ENCODE data around the gene UNK. TPM values are rescaled to one million over a fixed set of nuclear protein-coding genes. Genes with fewer than 3 reads are reported as not detected.

UNK gene
- total and polyA plus RNA-seq, 2 of the 13 experiments (the other 11 are each of a cell fraction or from before 2014, with no cell fraction given) = 31.6 to 33.0 TPM

DNA sequence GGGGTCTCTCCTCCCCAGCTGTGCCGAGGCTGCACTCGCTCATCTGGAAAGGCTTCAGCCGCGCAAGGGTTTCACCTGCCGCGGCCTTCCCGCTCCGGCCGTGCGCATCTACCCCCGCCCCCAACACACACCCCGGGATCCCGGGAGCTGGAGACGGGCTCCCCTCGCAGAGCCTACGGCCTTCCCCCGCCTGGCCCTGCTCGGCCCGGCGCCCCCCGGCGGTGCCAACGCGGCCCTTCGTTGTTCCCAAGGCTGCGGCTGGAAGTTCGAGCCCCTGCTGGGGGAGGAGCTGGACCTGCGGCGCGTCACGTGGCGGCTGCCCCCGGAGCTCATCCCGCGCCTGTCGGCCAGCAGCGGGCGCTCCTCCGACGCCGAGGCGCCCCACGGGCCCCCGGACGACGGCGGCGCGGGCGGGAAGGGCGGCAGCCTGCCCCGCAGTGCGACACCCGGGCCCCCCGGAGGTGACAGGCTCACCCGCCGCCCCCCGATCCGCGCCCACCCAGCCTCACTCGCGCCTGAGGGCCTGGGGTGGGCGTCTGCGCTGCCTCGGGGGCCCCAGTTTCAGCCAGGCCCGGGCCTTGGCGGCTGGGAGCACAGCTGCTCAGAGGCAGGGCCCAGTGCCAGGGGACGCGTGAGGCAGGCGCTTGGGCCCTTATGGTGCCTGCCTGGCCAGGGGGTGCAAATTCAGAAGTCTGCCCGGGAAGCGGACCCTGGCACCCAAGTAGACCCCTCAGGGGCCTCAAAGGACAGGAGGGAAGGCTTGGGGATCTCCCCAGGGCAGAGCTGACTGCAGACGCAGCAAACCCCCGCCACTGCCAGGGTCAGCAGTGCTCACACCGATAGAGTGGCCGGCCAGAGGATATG, 30.9 kb upstream of the UNK start (continued):
- TF ChIP-seq, protein P1, sequence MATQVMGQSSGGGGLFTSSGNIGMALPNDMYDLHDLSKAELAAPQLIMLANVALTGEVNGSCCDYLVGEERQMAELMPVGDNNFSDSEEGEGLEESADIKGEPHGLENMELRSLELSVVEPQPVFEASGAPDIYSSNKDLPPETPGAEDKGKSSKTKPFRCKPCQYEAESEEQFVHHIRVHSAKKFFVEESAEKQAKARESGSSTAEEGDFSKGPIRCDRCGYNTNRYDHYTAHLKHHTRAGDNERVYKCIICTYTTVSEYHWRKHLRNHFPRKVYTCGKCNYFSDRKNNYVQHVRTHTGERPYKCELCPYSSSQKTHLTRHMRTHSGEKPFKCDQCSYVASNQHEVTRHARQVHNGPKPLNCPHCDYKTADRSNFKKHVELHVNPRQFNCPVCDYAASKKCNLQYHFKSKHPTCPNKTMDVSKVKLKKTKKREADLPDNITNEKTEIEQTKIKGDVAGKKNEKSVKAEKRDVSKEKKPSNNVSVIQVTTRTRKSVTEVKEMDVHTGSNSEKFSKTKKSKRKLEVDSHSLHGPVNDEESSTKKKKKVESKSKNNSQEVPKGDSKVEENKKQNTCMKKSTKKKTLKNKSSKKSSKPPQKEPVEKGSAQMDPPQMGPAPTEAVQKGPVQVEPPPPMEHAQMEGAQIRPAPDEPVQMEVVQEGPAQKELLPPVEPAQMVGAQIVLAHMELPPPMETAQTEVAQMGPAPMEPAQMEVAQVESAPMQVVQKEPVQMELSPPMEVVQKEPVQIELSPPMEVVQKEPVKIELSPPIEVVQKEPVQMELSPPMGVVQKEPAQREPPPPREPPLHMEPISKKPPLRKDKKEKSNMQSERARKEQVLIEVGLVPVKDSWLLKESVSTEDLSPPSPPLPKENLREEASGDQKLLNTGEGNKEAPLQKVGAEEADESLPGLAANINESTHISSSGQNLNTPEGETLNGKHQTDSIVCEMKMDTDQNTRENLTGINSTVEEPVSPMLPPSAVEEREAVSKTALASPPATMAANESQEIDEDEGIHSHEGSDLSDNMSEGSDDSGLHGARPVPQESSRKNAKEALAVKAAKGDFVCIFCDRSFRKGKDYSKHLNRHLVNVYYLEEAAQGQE (IDR thresholded peaks at IDR 0.05; ENCODE audit: borderline replicate concordance in 1 of 2, low read depth in 1 of 2, low read length in 2 of 2) = no peak
- TF ChIP-seq, protein P2, sequence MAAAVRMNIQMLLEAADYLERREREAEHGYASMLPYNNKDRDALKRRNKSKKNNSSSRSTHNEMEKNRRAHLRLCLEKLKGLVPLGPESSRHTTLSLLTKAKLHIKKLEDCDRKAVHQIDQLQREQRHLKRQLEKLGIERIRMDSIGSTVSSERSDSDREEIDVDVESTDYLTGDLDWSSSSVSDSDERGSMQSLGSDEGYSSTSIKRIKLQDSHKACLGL (CRISPR knock-in tag; IDR thresholded peaks at IDR 0.05) = peak; percentile 72; the same call in 1 of the 2 replicates
- TF ChIP-seq ATF7-NPFF (CRISPR knock-in tag; IDR thresholded peaks at IDR 0.05; ENCODE audit: low read depth) (peak; percentile 97), ZFP41 (CRISPR knock-in tag; IDR thresholded peaks at IDR 0.05; ENCODE audit: borderline replicate concordance) (peak; percentile 35; the same call in 1 of the 2 replicates), RNF2 (conservative IDR thresholded peaks at IDR 0.05; ENCODE audit: low read depth) (peak; percentile 85; the same call in 1 of the 2 replicates), ZNF777 (CRISPR knock-in tag; IDR thresholded peaks at IDR 0.05) (peak; percentile 91), ZNF367 (CRISPR knock-in tag; IDR thresholded peaks at IDR 0.05; ENCODE audit: borderline replicate concordance) (no peak; the same call in 1 of the 2 replicates), HNRNPK (IDR thresholded peaks at IDR 0.05; ENCODE audit: low read depth, low read length, poor library complexity, severe bottlenecking) (peak; percentile 72), PCBP2 (optimal IDR thresholded peaks at IDR 0.05; ENCODE audit: low read depth, low read length, poor library complexity, severe bottlenecking) (no peak), RFXAP (CRISPR knock-in tag; IDR thresholded peaks at IDR 0.05; ENCODE audit: borderline replicate concordance) (peak; percentile 89), GATA4 (IDR thresholded peaks at IDR 0.05; ENCODE audit: borderline replicate concordance, low read depth) (no peak), MAF1 (CRISPR knock-in tag; IDR thresholded peaks at IDR 0.05; ENCODE audit: borderline replicate concordance) (no peak), NCOA5 (CRISPR knock-in tag; IDR thresholded peaks at IDR 0.05) (no peak), ZNF598 (CRISPR knock-in tag; IDR thresholded peaks at IDR 0.05; ENCODE audit: borderline replicate concordance) (no peak), ZNF451 (CRISPR knock-in tag; IDR thresholded peaks at IDR 0.05) (peak; percentile 97), MYC (CRISPR knock-in tag; IDR thresholded peaks at IDR 0.05; ENCODE audit: borderline replicate concordance) (peak; percentile 92), ZNF572 (CRISPR knock-in tag; IDR thresholded peaks at IDR 0.05) (no peak), ZNF746 (CRISPR knock-in tag; IDR thresholded peaks at IDR 0.05) (no peak), ZNF354B (CRISPR knock-in tag; IDR thresholded peaks at IDR 0.05) (peak; percentile 92; the same call in 1 of the 2 replicates)
- TF ChIP-seq, protein P3, sequence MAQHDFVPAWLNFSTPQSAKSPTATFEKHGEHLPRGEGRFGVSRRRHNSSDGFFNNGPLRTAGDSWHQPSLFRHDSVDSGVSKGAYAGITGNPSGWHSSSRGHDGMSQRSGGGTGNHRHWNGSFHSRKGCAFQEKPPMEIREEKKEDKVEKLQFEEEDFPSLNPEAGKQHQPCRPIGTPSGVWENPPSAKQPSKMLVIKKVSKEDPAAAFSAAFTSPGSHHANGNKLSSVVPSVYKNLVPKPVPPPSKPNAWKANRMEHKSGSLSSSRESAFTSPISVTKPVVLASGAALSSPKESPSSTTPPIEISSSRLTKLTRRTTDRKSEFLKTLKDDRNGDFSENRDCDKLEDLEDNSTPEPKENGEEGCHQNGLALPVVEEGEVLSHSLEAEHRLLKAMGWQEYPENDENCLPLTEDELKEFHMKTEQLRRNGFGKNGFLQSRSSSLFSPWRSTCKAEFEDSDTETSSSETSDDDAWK (CRISPR knock-in tag; IDR thresholded peaks at IDR 0.05) = no peak
- TF ChIP-seq, protein P4, sequence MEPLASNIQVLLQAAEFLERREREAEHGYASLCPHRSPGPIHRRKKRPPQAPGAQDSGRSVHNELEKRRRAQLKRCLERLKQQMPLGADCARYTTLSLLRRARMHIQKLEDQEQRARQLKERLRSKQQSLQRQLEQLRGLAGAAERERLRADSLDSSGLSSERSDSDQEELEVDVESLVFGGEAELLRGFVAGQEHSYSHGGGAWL (CRISPR knock-in tag; IDR thresholded peaks at IDR 0.05) = peak; percentile 89; the same call in 1 of the 2 replicates

Data from HepG2 (cell line).